H1 (cell line): Measurements from ENCODE around the gene TOMM22. TPM values are rescaled to one million over a fixed set of nuclear protein-coding genes. Genes with fewer than 3 reads are reported as not detected.

Source experiments
- TAF7 ChIP-seq: optimal IDR thresholded peaks from 2 replicates; pipeline ENCODE3; 2011; ENCODE audit warnings: low read depth, mild to moderate bottlenecking, inconsistent platforms, low read length, moderate library complexity, borderline replicate concordance
- polyA plus RNA-seq, 7 experiments: library from polyadenylated mRNA; depleted of rRNA in 3 of 7; stranded (reverse) in 5 of 7; unstranded in 2 of 7; fragments of >200 nt in 5 of 7; fragments of 200-250 nt in 2 of 7; gene quantifications; 1 replicate in 5 of 7; 2 replicates in 1 of 7; 4 replicates in 1 of 7; pipeline versions ENCODE4 v1.2.1 to v1.2.3, GENCODE V29; 2011 to 2013; ENCODE audit warnings: missing spikeins in 2 of 7, mixed read lengths in 2 of 7
- total RNA-seq: library from RNA; stranded (reverse); fragmentation: NEBNext Ultra II Directional; extraction: Animal tissue kit (Norgen Biotek cat#: 25700); gene quantifications from 2 replicates; pipeline ENCODE4 v1.2.1, GENCODE V29; 2021

The TOMM22 gene
- total and polyA plus RNA-seq, 2 of the 8 experiments (the other 6 are each of a cell fraction or from before 2014, with no cell fraction given) = 84.0 to 125 TPM

DNA sequence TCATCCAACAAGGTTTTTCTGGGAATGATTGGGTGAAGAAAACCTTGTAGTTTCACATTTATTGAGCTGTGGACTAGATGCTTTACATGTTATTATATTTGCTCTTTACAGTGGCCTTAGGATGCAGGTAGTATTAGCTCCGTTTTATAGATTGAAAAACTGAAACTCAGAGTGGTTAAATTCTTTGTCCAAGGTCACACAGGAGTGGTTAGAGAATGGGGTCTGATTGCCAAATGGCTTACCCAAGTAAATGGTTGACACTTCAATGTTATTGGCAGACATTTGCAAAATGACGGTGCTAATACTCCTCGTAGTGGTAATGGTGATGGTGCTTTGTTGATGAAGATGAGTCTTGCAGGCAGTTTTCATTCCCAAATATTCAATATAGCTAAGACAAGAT is 26.2 kb downstream of the TOMM22 start (continued):
- TF ChIP-seq TAF7 = no peak
- TF ChIP-seq, all 59 proteins: peak for 0
